Left kidney (tissue), 2 donors: ENCODE results near the gene OSBPL2. TPM values are rescaled to one million over a fixed set of nuclear protein-coding genes. Genes with fewer than 3 reads are reported as not detected.

Source experiments
- DNase-seq: peaks from one replicate; pipeline ENCODE4 v3.0.0-alpha.2; 2013
- polyA plus RNA-seq: library from polyadenylated mRNA; unstranded; fragments of 120-200 nt; gene quantifications from one replicate; pipeline ENCODE4 v1.2.1, GENCODE V29; 2013; ENCODE audit not compliant: insufficient read length

The OSBPL2 gene
- polyA plus RNA-seq, 1 donor = 43.6 TPM

DNA sequence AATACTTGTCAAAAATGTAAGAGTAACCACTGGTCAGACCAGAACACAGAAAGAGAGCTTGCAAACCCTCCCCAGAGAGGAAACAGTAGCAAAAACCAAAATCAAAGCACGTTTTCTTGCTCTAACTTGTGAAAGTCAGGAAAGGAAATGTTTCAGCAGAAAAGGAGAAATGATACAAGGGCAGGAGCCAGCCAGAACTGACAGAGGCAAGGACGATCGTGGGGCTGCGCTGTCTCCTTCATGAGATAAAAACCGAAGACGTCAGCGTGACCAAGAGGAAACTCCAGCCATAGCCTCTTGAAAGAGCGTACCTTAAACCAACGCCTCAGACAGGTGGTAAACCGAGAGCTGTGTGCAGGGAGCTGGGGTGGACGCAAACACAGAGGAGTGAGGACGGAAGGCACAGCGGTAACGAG lies 101.3 kb downstream of the OSBPL2 start:
- DNase-seq = no peak

DNA sequence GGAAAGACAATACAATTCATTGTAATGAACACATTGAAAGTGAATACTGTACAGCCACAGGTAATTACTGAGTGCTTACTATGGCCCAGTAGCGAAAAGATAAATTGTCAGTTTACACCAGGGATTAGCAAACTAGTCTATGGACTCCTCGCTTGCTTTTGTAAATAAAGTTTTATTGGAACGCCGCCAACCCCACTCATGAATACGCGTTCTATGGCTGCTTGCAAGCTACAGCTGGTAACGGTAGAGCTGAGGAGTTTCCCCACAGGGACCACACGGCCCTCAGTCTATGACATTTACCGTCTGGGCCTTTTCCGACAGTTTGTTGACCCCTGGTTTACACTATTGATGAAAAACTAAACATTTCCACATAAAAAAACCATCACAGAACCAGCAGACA lies 104.6 kb downstream of the OSBPL2 start:
- no peak for DNase-seq

DNA sequence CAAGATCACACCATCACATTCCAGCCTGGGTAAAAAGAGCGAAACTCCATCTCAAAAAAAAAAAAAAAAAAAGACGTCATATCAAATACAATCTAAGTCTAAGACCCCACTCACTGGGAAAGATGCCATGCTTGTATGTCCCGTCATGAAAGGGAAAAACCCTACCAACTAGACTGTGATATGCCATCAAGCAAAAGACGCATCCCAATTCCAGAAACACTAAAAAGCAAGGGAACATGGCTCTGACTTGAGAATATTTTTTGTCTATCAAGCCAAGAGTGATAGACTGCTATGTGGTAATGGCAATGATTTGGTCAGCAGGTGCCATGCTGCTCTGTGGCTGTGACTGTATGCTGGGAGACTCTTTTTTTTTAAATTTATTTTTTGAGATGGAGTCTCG lies 105.8 kb downstream of the OSBPL2 start:
- DNase-seq = no peak

GRCh38 chr20:62344782-62345181 lies 106.5 kb downstream of the OSBPL2 start:
- no peak for DNase-seq

Other genes with a start within 250 kb of the OSBPL2 start
- gene TAF4, start 172.6 kb upstream of the OSBPL2 start, polyA plus RNA-seq = 20.0 TPM
- 57.3 TPM for gene LSM14B, start 116.0 kb upstream of the OSBPL2 start, polyA plus RNA-seq
- 188 TPM for gene PSMA7, start 95.1 kb upstream of the OSBPL2 start, polyA plus RNA-seq
- gene SS18L1, start 94.8 kb upstream of the OSBPL2 start, polyA plus RNA-seq = 26.1 TPM
- 38.3 TPM for gene MTG2, start 55.5 kb upstream of the OSBPL2 start, polyA plus RNA-seq
- gene HRH3, start 18.2 kb upstream of the OSBPL2 start, polyA plus RNA-seq = 0.15 TPM
- 37.6 TPM for gene ADRM1, start 64.5 kb downstream of the OSBPL2 start, polyA plus RNA-seq
- 119 TPM for gene LAMA5, start 128.8 kb downstream of the OSBPL2 start, polyA plus RNA-seq
- 686 TPM for gene RPS21, start 148.6 kb downstream of the OSBPL2 start, polyA plus RNA-seq
- gene CABLES2, start 168.8 kb downstream of the OSBPL2 start, polyA plus RNA-seq = 10.0 TPM
- gene RBBP8NL, start 189.0 kb downstream of the OSBPL2 start, polyA plus RNA-seq = 1.3 TPM
- gene GATA5, start 237.5 kb downstream of the OSBPL2 start, polyA plus RNA-seq = 6.9 TPM